Epithelial cell of proximal tubule (primary cell): ENCODE results near the gene SSC5D. TPM values are rescaled to one million over a fixed set of nuclear protein-coding genes. Genes with fewer than 3 reads are reported as not detected.
"Not testable (repeated sequence)": the region's sequence is repeated elsewhere in the genome, so short reads cannot be mapped to it uniquely, and the experiment has no call there.

ENCODE experiments used
- DNase-seq: peaks from one replicate; pipeline ENCODE4 v3.0.0-alpha.2; 2011; ENCODE audit warnings: low read depth
- H3K4me3 ChIP-seq: 2 replicates; pipeline ENCODE4 v1.5.1; 2011; ENCODE audit warnings: low read depth, mild to moderate bottlenecking, low read length
- total RNA-seq: library from RNA; depleted of rRNA; stranded (reverse); fragments of >200 nt; gene quantifications from 2 replicates; pipeline ENCODE4 v1.2.3, GENCODE V29; 2015
- TF ChIP-seq, protein P1 (sequence below): conservative IDR thresholded peaks from 2 replicates; pipeline ENCODE4 v1.5.1; 2012; ENCODE audit warnings: low read depth, mild to moderate bottlenecking, low read length

Gene SSC5D
- total RNA-seq, 1 donor from 2014 or later: 0.86 TPM

DNA sequence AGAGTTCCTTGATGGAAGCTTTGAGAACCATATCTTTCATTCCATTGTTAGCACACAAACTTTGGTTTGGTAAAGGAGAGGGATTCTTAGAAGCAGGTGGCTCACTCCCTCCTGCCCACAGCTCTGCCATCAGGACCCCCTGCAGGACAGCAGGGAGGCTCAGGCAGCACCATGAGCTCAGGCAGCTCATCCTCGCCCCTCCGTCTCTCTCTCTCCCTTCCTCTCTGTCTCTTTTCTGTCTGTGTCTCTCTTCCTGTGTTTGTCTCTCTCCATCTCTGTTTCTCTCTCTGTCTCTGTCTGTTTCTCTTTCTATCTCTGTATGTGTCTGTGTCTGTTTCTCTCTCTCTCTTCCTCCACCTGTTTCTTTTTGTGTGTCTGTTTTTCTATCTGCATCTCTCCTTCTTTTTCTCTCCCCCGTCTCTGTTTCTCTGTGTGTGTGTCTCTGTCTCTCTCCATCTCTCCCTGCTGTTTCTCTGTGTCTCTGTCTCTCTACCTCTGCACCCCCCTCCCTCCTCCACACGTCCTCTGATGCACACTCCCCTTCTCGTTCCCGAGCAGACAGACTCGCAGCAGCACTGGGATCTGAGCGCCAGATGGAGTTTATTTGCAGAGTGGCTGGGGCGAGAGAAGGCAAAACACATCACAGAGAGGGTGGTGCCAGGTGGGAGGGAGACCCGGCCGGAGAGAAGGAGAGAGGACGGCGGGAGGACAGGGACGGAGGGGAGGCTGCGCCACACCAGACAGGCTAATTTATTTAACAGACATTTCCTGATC, 40.0 kb downstream of the SSC5D start:
- no peak for DNase-seq
- TF ChIP-seq, protein P1, sequence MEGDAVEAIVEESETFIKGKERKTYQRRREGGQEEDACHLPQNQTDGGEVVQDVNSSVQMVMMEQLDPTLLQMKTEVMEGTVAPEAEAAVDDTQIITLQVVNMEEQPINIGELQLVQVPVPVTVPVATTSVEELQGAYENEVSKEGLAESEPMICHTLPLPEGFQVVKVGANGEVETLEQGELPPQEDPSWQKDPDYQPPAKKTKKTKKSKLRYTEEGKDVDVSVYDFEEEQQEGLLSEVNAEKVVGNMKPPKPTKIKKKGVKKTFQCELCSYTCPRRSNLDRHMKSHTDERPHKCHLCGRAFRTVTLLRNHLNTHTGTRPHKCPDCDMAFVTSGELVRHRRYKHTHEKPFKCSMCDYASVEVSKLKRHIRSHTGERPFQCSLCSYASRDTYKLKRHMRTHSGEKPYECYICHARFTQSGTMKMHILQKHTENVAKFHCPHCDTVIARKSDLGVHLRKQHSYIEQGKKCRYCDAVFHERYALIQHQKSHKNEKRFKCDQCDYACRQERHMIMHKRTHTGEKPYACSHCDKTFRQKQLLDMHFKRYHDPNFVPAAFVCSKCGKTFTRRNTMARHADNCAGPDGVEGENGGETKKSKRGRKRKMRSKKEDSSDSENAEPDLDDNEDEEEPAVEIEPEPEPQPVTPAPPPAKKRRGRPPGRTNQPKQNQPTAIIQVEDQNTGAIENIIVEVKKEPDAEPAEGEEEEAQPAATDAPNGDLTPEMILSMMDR: no peak

DNA sequence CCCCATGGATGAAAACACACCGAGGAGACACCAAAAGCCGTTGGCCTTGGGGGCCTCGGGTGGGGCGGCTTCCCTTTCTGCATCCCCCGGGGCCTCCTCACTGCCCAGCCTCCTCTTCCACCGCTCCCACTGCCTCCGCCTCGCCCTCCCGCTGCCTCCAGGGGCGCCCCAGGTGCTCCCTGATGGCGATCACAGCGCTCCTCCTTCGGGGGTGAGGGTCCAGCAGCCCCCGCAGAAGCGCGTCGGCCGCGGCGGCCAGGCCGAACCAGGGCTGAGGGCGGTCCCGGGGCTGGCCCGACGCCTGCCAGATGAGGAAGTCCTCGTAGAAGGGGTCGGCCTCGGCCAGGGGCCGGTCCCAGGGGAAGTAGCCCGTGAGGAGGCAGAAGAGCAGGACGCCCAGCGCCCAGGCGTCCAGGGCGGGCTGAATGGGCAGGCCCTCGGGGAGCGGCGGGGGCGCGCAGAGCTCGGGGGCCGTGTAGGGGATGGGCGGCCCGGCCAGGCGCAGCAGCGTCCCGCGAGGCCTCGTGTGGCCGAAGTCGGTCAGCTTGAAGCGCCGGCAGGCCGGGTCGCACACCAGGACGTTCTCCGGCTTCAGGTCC, 41.5 kb downstream of the SSC5D start:
- no peak for DNase-seq
- TF ChIP-seq, protein P1: no peak
- H3K4me3 ChIP-seq: no peak overlapping the region

More for the DNA sequence above, 40.0 kb downstream of the SSC5D start:
- H3K4me3 ChIP-seq: no peak overlapping the region

DNA sequence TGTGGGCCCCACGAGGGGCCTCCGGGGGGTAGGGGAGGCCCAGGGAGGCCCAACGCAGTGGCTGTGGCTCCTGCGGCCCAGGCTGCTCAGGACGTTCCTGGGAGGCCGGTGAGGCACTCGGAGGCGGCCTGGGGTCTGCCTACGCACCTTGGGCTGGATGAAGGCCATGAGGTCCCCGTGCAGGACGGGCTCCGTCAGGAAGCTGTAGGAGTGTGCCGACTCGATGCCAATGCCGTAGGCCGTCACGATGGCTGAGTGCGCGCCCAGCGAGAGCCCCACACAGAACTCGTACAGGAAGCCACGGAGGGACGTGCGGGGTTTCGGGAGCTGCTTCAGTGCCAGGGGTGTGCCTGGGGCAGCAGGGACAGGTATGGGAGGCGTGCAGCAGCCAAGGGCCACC, 42.8 kb downstream of the SSC5D start:
- no peak for DNase-seq
- H3K4me3 ChIP-seq: no peak overlapping the region
- TF ChIP-seq, protein P1: no peak

DNA sequence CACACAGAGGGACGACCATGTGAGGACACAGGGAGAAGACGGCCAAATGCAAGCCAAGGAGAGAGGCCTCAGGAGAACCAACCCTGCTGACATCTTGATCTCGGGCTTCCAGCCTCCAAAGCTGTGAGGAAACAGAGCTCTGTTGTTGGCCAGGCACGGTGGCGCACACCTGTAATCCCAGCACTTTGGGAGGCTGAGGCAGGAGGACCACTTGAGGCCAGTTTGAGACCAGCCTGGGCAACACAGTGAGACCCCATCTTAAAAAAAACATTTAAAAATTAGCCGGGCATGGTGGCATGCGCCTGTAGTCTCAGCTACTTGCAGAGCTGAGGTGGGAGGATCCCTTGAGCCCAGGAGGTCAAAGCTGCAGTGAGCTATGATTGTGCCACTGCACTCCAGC, 46.0 kb downstream of the SSC5D start:
- not testable (repeated sequence) for H3K4me3 ChIP-seq, DNase-seq

DNA sequence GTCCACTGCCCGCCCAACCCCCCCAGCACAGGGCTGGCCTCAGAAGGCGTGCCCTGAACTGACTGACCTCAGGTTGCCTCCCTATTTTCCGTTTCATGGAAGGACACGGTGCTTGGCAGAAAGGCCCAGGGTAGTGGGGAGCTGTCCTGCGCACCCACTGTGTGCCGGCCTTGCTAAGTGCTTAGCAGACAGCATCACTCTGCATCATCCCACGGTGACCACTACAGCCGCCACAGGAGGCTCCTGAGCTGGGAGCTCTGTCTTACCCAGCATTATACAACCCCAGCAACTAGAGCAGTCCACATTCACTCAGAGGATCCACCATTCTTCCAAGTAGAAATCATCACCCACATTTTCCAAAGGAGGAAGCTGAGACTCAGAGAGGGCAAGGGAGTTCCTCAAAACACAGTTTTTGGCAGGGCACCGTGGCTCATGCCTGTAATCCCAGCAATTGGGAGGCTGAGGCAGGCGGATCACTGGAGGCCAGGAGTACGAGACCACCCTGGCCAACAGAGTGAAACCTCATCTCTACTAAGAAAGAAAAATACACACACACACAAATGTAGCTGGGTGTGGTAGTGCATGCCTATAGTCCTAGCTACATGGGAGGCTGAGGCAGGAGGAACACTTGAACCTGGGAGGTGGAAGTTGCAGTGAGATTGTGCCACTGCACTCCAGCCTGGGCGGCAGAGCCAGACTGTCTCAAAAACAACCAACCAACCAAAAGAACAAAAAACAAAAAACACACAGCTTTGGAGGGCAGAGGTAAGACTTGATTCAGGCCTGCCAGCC, 47.1 kb downstream of the SSC5D start:
- no peak for DNase-seq
- TF ChIP-seq, protein P1: no peak
- no peak overlapping the region for H3K4me3 ChIP-seq

DNA sequence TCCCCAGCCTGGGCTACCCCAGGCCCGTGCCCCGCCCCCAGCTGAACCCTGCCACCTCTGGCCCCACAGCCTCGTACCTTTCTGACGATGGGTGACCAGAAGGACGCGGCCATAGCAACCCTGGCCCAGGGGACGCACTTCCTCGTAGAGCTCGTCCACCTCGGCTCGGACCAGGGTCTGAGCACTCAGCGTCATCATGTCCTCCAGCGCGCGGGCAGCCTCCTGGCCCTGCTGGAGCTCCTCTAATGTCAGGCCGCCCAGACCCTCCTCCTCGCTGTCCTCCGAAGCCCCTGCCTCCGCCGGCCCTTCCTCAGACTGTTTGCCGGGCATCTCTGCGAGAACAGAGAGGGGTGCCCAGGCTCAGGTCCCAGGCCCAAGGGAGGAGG, 47.7 kb downstream of the SSC5D start:
- no peak overlapping the region for H3K4me3 ChIP-seq
- TF ChIP-seq, protein P1: no peak
- no peak for DNase-seq

DNA sequence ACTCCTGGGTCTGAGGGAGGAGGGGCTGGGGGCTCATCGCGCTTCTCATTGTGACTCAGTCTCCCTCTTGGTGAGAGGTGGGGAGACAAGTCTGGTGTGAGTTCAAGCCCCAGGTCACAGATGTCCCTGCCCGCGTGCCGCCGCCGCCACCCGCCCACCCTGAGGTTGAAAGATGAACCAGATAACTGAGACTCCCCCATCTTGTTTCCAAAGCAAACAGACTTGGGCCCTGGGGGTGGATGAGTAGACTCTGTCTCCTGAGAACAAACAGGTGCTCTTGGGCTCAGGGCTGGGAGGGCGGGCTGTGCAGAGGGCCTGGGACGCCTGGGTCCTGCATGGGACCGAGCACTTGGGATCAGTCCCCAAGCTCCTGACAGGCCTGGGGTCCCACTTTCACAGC, 48.1 kb downstream of the SSC5D start:
- no peak overlapping the region for H3K4me3 ChIP-seq
- TF ChIP-seq, protein P1: no peak
- DNase-seq: no peak
